ENCODE results near the gene STX8.

The STX8 gene

DNA sequence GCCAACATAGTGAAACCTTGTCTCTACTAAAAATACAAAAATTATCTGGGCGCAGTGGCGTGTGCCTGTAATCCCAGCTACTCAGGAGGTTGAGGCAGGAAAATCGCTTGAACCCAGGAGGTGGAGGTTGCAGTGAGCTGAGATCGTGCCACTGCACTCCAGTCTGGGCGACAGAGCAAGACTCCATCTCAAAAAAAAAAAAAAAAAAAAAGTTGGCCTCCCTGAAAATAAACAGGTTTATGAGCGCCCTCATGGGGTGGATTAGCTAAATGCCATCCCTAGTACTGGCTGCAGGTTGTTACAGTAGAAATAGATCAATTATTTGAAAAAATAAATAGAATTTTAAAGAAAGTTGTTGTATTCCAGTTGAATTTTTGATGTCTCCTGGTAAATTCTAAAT, 20.9 kb downstream of the STX8 start:
- DNase-seq: peak; percentile 69

DNA sequence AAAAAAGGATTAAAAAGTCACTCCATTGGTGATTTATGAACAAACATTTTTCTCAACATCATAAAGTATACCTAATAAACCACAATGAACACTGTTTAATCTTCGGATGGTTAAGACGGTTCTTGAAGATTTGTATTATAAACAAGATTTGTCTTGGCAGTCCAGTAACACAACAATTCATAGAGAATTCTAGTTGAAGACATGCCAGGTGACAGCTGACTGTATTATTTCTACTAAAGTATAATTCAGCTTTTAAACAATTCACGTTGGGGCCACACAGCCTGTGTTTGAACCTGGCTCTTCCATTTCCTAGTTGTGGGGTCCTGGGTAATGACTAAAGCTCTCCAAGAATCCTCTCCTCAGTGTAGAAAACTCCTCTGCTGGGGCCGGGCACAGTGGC, 22.0 kb downstream of the STX8 start:
- no peak for DNase-seq

DNA sequence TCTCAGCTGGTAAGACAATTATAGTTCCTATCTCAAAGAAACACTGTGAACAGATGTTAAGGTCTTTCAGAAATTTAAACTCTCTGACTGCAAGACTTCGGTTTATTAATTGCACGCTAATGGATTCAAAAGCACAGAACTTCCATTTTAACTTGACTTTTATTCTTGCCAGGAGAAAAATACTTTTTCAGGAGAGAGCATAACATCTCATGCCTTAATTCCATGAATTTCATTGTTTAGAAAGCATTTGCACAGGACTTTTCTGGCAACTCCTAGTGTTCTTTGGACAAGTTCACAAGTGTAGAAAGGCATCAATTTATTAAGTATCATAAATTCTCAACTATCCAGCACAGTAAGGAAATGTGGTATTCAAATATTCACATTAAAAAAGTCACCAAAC, 22.4 kb downstream of the STX8 start:
- DNase-seq: no peak

DNA sequence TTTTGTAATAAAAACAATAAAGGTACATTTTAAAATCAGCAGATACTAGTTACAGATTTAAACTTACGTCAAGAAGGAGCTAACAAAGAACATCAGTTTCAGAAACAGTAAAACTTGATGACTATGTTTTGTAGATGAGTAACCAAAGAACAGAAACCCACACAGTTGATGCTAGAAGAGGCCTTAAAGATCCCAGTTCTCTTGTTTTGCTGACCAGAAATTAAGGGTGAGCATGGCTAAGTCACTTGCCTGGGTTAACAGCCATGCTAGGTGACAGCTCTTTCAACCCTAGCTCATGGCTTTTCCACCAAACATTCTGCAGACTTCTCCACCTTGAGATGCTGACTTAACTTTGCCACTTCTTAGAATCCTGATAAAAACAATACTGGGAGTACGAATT, 26.4 kb downstream of the STX8 start:
- no peak for DNase-seq

DNA sequence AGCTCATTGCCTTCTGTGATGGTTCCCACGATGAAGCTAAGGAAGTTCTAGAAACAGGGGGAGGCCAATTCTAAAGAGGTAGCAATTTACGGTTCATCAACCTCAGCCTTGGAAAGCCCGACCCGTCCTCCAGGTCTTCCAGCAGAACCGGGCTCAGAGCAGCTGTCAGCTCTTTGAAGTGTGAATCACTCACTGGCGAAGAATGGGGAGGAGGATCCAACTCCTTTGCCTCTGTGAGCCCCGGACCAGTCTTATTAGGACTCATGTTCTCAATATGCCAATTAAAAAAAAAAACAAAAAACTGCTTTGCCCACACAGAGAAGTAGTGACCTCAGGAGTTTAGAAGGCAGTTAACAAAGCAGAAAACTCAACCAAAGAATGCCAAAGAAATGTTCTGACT, 31.4 kb downstream of the STX8 start:
- no peak for DNase-seq

DNA sequence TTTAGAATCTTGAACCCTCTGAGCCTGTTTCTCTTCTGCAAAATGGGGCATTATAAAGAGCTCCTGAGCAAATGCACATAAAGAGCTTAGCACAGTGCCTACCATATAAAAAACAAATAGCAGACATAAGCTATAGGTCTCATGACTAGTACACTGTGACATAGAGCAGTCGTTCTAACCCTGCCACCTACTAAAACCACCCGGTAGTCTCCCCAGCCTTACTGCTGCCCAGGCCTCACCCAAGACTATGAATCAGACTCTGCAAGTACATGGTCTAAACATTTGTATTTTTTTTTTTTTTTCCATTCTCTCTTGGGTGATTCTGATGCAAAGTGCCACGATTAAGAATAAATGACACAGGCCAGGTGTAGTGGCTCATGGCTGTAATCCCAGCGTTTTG, 33.9 kb downstream of the STX8 start:
- DNase-seq: no peak

DNA sequence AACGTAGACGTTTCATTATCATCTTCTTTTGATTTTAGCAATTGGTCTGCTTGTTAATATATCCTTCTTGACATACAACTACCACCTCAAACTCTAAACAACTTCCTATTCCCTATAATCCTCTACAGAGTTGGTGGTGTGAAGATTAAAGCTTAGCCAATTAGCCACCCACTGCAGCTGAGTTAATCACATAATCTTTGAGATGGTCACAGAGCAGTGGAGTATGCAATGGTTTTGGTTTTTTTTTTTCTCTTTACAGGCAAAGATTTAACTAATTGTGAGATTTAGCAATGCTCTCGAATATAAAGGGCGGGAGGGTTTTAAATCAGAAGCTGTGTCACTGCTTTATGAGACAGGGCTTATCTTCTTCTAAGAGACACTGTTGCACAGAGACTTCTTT, 37.0 kb downstream of the STX8 start:
- DNase-seq: no peak

DNA sequence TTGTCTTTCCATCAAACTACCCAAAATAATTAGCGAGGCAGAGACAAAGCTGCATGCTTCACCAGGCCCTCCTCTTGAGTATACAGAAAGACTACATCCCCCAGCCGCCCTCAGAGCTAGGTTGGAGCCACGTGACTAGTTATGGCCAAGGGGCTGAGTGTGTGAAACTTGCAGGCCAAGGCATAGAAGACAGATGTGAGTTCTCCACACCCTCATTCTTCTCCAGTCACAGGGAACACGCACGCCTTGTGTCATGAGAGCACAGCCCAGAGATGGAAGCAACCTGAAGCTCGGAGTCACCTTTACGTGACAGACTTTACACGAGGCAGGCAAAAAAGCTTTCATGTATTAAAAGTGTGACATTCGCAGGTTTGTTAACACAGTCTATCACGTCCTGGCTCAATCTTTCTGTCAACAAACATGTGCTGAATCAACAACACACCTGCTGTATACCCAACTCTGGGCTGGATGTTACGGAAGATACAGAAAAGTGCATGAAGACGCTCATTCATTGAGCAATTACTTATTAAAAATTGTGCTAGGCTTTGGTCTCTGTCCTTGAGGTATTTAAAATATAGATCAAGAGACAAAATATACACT, 38.3 kb downstream of the STX8 start:
- DNase-seq: no peak

DNA sequence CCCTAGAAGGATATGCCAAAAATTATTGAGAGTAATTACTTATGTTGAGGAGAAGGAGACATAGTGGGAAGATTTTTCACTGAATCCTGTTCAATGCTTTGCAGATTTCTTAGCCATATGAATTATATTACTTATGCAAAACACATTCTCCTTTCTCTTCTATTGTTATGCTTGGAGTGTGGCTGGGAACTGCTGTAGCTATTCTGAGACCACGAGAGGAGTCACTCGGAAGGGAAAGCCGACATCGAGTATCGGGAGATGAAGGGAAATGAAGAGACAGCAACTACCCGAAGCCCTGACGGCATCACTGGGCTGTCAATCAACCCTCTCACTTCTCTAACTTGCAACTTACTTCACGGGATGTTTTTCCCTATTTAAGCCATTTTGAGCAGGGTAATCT, 39.6 kb downstream of the STX8 start:
- no peak for DNase-seq

DNA sequence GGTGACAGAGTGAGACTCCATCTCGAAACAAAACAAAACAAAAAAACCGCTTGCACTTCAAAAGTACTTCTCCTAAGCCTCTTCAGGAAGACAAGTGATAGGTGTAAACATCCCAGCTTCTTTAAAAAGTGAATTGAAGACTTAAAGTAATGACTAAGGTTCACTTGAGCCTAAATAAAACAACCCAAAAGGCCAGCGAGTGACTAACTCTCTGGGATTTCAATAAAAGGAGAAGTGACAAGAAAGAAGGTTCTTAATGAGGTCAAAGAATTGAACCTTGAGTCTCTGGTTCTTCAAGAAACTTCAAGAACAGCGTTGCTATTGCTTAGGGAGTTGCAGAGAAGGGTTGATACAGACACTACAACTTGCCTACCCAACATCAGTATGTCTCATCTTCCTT, 42.2 kb downstream of the STX8 start:
- no peak for DNase-seq

DNA sequence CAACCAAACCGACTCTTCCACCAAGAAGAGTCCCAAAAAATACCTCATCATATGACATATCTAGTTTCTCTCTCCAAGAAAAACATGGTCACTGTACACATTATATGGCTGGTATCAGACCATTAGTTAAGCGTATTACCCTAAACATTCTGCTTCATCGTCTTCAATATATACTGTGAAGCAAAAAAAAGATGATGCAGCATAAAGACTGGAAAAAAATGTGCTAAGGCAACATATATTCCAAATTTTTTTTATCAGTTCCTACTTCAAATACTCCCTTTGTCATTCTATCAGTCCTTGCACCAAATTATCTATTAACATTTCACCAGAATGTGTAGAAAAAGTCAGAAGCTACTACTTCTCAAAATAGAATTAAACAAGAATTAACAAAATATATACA, 42.9 kb downstream of the STX8 start:
- no peak for DNase-seq

DNA sequence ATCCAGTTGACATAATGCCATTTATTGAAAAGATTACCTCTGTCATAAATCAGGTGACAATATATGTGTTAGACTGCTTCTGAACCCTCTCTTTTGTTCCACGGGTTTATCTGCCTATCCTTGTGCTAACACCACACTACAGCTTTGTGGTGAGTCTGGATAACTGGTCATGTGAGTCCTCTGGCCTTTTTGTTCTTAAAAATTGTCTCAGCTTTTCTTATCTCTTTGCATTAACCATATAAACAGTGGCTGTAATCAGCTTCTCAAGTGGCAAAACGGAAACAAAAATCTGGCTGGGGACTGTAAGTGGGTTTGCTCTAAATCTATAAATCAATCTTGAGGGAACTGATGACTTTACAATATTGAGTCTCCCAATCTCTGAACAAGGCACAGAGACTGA, 44.6 kb downstream of the STX8 start:
- DNase-seq: no peak

DNA sequence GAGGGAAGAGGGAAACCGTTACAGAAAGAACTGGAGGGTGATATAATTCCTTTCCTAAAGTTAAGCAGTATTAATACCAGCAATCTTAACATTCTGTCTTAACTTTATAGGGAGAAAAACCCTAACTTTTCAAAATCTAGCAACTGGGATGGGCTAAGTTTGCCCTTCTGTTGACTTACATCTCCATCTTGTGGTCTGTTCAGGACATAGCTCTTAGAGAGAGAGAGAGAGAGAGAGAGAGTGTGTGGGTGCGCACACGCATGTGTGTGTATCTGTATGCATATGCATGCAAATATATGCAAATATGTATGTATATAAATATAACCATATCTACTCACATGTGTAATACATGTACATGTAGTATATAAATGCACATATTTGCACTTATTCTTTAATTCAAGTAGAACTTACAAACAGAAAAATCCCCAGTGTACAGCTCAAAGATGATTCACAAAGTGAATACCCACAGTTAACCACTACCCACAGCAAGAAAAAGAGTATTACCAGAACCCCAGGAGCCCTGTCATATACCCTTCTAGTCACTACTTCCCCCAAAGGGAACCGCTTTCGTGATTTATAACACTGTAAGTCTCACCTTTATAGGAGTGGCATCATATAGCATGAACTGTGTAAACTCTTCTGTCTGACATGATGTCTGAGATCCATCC, 46.5 kb downstream of the STX8 start:
- DNase-seq: no peak

DNA sequence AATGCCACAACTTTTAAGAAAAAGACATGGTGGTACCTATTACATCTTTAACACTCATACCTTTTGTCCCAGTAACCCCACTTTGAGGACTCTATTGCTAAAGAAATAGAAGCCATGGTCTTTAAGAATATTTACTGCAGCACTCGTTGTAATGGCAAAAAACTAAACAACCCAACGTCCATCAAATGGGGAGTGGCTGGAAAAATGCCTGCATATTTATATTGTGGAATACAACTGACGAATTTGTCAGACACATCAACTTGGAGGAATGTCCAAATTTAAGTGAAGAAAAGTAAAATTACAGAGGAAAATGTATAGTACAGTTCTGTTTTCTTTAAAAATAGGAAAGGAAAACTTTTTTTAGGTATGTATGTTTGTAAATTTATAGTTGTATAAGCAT, 47.8 kb downstream of the STX8 start:
- DNase-seq: no peak

DNA sequence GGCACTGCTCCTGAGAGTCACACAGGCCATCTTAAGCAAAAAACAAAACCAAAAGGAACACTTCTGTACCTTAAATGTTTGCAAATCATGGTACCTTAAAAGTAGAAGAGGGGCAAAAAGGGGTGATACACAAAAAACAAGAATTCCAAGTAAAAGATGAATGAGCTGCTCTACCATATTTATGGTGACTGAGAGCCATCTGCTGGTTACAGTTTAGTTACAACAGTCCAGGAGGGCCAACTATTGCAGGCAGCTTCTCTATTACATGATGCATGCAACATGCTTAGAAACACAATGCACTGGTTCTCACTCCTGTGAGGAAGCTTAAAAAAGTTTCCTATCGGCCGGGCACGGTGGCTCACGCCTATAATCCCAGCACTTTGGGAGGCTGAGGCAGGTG, 53.5 kb downstream of the STX8 start:
- no peak for DNase-seq

DNA sequence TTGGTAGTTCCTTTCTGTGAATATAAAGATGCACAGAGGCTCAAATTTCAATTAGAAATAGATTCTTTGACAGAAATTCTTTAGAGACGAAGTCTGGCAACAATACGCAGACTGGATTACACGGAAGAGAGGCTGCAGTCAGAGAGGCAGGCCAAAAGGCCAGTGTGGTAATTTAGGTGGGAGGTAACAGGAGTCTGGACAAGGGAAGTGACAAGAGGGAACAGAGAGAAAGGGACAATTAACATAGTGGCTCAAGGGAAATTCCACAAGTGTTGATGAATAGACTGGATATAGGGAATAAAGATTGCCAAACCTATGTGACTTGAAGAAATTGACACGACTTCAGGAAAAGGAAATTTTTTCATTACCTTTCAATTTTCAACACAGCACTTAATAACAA, 54.6 kb downstream of the STX8 start:
- no peak for DNase-seq

DNA sequence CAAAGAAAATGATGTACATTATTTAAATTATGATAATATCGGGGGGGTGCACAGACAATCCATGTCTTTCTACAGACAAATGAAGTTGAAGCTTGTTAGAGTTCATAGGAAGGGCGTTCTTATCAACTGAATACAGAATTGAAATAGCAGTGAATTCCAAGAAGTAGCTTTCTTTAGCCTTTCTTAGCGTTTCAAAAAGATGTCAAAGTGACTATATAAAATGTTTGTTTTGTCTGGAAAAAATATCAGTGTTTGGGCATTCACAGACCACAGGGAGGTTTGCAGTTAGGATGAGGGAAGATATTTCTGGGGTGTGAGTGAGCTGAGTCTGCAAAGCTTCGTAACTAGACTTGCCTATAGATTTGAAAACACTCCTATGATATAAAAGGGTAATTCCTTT, 55.0 kb downstream of the STX8 start:
- DNase-seq: no peak

DNA sequence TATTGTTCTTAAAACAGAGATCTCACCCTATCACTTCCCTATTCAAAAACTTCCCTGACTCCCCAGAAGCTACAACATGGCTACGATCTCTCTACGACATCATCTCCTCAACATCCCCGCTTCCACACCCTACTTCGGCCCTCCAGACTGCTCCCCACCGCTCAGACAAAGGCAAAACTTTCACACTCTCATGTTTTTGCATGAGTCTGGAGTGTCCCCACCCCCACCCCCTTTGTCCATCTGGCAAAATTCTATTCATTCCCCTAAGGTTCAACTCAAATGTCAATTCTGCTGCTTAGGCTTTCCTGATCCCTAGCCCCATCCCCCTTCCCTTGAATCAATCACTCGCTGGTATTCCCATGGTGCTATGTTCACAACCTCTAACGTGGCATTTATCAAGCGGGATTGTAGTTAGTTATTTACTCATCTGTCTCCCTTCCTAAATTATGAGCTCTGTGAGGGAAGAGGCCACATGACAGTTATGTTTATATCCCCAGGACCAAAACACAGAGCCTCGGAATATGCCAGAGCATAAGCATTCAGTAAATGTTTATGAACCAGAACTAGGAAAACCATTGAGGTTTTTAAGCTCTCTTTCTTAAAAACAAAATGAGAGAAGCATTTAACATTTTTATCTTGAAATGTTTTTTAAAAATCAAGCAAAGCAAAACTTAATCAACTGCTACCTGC, 55.9 kb downstream of the STX8 start:
- DNase-seq: no peak

DNA sequence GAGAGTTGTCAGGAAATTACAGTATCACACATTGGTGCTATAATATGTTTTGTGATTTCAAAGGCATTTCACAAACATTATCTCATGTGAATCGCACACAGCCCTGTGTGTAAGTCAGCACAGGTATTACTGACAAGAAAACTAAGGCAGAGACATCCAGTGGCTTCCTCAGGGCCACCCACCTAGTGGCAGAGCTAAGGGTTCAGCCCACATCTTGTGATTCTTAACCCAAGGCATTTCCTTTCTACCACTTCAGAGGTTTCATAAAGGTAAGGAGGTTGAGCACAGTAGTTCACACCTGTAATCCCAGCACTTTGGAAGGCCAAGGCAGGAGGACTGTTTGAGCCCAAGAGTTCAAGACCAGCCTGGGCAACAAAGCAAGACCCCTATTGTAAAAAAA, 58.2 kb downstream of the STX8 start:
- no peak for DNase-seq

DNA sequence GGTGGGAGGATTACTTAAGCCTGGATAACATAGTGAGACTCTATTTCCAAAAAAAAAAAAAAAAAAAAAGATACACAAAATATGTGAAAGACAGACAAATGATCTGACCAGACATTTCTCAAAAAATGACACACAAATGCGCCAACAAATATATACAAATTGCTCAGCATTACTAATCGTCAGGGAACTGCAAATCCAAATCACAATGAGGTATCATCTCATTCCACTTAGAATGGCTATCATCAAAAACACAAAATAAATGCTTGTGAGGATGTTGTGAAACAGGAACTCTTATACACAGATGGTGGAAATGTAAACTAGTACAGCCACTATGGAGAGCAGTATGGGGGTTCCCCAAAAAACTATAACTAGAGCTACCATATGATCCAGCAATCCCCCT, 62.4 kb downstream of the STX8 start:
- DNase-seq: no peak

DNA sequence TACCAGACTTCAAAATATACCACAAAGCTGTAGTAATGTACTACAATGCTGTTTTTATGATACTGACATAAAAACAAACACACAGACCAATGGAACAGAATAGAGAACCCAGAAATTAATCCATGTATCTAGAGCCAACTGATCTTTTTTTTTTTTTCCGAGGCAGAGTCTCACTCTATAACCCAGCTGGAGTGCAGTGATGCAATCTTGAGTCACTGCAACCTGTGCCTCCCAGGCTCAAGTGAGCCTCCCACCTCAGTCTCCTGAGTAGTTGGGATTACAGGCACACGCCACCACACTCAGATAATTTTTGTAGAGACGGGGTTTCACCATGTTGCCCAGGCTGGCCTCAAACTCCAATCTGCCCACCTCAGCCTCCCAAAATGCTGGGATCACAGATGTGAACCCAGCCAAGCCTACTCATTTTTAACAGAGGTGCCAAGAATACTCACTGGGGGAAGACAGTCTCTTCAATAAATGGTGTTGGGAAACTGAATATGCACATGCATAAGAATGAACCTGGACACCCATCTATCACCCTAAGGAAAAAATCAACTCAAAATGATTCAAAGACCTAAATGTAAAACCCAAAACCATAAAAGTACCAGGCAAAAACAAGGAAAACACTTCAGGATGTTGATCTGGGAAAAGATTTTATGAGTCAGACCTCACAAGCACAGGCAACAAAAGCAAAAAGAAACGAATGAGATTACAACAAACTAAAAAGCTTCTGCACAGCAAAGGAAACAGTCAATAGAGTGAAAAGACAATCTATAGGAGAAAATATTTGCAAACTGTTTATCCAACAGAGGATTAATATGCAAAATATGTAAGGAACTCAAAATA, 63.1 kb downstream of the STX8 start:
- no peak for DNase-seq

DNA sequence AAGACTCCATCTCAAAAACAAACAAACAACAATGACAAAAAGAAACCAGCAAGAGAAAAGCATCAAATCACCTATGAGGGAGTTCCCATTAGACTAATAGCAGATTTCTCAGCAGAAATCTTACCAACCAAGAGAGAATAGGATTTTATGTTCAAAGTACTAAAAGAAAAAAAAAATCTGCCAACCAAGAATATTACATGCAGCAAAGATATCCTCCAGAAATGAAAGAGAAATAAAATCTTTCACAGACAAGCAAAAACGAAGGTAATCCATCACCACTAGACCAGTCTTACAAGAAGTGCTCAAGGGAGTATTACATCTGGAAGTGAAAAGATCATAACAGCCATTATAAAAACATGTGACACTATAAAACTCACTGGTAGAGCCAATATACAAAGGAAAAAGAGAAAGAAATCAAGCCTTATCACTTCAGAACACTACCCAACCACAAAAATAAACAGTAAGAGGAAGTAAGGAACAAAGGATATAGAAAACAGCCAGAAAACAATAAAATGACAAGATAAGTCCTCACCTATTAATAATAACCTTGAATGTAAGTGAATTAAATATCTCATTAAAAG, 66.3 kb downstream of the STX8 start:
- no peak for DNase-seq

DNA sequence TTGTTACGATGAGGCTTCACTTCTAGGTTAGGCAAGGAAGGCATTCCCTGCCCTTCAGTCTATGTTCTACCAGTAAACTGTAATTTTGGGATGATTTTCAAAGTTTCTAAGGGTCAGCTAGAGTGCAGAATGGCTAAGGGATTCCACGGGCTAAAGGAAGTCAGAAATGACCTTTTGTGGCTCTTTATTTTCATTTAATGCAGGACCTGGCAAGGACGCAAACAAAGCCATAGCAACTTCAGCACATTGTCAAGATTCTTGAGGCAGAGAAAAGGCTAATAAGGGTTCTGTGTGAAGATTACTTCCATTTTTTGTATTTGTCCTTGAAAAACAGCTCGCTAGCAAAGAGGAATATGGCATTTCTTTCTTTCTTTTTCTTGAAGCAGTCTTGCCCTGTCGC, 76.6 kb downstream of the STX8 start:
- no peak for DNase-seq

Measured in stimulated activated CD8-positive, alpha-beta memory T cell treated with anti-CD3 and anti-CD28 coated beads, Interleukin-4, amount 100 ng/mL, for 48 hours (primary cell).